Heart right ventricle (tissue), 16 donors: Measurements from ENCODE around the gene OR1L8. TPM values are rescaled to one million over a fixed set of nuclear protein-coding genes. Genes with fewer than 3 reads are reported as not detected.

ENCODE experiments used
- ATAC-seq, 8 donors: fragments of 200-7000 bp; cut with Tn5 transposase; one replicate each; pipeline ENCODE4 v1.9.1; 2020; ENCODE audit warnings: mild to moderate bottlenecking in 8 of 8, moderate library complexity in 8 of 8, moderate number of reproducible peaks in 1 of 8
- DNase-seq, 2 donors: peaks; one replicate each; pipeline ENCODE4 v3.0.0-alpha.2; 2020
- H3K27ac ChIP-seq, 10 donors: fragments of 200-600 bp; sonication (generic) in 2 of 10; one replicate each; pipeline versions ENCODE4 v1.5.0 to v1.8.0; 2020 to 2022; ENCODE audit warnings: mild to moderate bottlenecking in 3 of 10
- H3K27me3 ChIP-seq, 7 donors: fragments of 200-600 bp; one replicate each; pipeline ENCODE4 v1.8.0; 2021 to 2022; ENCODE audit warnings: mild to moderate bottlenecking in 2 of 7
- H3K36me3 ChIP-seq, 9 donors: fragments of 200-600 bp; sonication (generic) in 1 of 9; one replicate each; pipeline versions ENCODE4 v1.5.0 to v1.8.0; 2020 to 2022; ENCODE audit warnings: mild to moderate bottlenecking in 2 of 9
- H3K4me1 ChIP-seq, 9 donors: fragments of 200-600 bp; sonication (generic) in 1 of 9; one replicate each; pipeline versions ENCODE4 v1.5.0 to v1.8.0; 2020 to 2022; ENCODE audit warnings: mild to moderate bottlenecking in 4 of 9
- H3K4me3 ChIP-seq, 10 donors: fragments of 200-600 bp; sonication (generic) in 2 of 10; one replicate each; pipeline versions ENCODE4 v1.5.0 to v1.8.0; 2020 to 2022; ENCODE audit warnings: mild to moderate bottlenecking in 7 of 10, moderate library complexity in 2 of 10
- H3K9me3 ChIP-seq, 11 donors: fragments of 200-600 bp in 10 of 11; sonication (generic) in 2 of 11; one replicate each; pipeline versions ENCODE4 v1.5.0 to v1.8.0; 2013 to 2022; ENCODE audit warnings: mild to moderate bottlenecking in 2 of 11, control low read depth in 1 of 11, moderate library complexity in 1 of 11
- CTCF ChIP-seq, 9 donors: fragments of 200-600 bp; sonication (generic) in 2 of 9; IDR thresholded peaks; one replicate each; pipeline versions ENCODE4 v1.5.0 to v1.8.0; 2021 to 2022; ENCODE audit warnings: antibody characterized with exemption in 9 of 9, mild to moderate bottlenecking in 5 of 9, moderate library complexity in 1 of 9
- WGBS, 2 donors: extraction: QIAGEN DNeasy Blood & Tissue Kit; methylation state at CpG; one replicate each; pipeline ENCODE4 v1.1.7; 2013; ENCODE audit warnings: inconsistent platforms in 1 of 2; 5-methylcytosine and 5-hydroxymethylcytosine counted together
- intact Hi-C, 10 donors: fragments of 100-400 bp; cut with DNase I; formaldehyde crosslinking; loops; one replicate each; pipeline versions ENCODE4 v1.11.1 to v1.14.2; 2022
- polyA plus RNA-seq, 2 donors: library from polyadenylated mRNA; stranded (reverse); fragments of 200-250 nt; gene quantifications; one replicate each; pipeline ENCODE4 v1.2.3, GENCODE V29; 2013
- total RNA-seq, 10 donors: library from RNA; stranded (reverse); fragmentation: NEBNext Ultra II Directional in 3 of 10; extraction: Animal tissue kit (Norgen Biotek cat#: 25700) in 3 of 10; gene quantifications; one replicate each; pipeline versions ENCODE4 v1.2.1 to v1.2.4, GENCODE V29; 2021 to 2023
- donor health status: Arrhythmogenic right ventricular cardiomyopathy.
- donor health status: ischemic (EF 13 %, LVEDD 7.1; RV severe dilation, severe dysfunction).
- donor health status: healthy with polysubstance abuse.
- donor health status: DM: no; HTN: yes; CAD: no.
- donor health status: DM: no; HTN: no; CAD: no.
- donor health status: ischemic (EF 25% LVEDD 6.9; RV normal size, moderate dysfunction).
- donor health status: ischemic (EF 25% LVEDD 5.7; RV mildly dilated, moderate dysfunction).
- donor health status: healthy.
- donor health status: DM: yes; HTN: yes; CAD: no.
- donor health status: Ischemic cardiomyopathy.
- donor health status: ischemic (EF 35%, LVEDD 5.7; RV mildly dilated, moderate dysfunction).
- donor health status: nonischemic (EF 11% LVEDD 7.7; RV severe dilation, severe dysfunction).
- donor health status: DM: yes; HTN: yes; CAD: no.
- donor health status: PGD.
- donor health status: ischemic (EF 29% LVEDD 5.4; RV normal size, mild dysfunction).
- donor health status: nonischemic (EF 23%, LVEDD 6.1; RV moderate dilation, normal function).

The OR1L8 gene
- total and polyA plus RNA-seq, 12 donors, result 0.04 to 0.45 TPM; not detected in 10

- Histone ChIP-seq H3K4me1 (no peaks in the 10 kb centered on the region), H3K4me3 (no peak overlapping the region), H3K27ac (no peak overlapping the region), H3K27me3 (peaks cover 0 to 40% (median 8%) of the 10 kb centered on the region in 7 donors), H3K36me3 (no peaks in the 10 kb centered on the region), H3K9me3 (no peaks in the 10 kb centered on the region)
- DNase-seq (no peak), ATAC-seq (no peak)
- intact Hi-C loops, result no loop called here
- WGBS, 2 donors, result 53 to 63% methylated on average over 2 of the region's 2 CpGs
- TF ChIP-seq CTCF (IDR thresholded peaks at IDR 0.05), result no peak
Observed at GRCh38 chr9:122518226-122518625, 65.0 kb downstream of the OR1L8 start.

Other genes with a start within 250 kb of the OR1L8 start
- 10 to 100 TPM in 1 of 10 donors, 1 to 10 TPM in 9; 1.1 to 15.6 (median 4.0) TPM for gene PTGS1, start 212.4 kb downstream of the OR1L8 start, total RNA-seq
- gene PTGS1, start 212.4 kb downstream of the OR1L8 start, polyA plus RNA-seq, result 1 to 10 TPM in 1 of 2 donors, under 1 TPM in 1; 0.95 to 2.9 TPM
- gene OR1J1, start 105.5 kb downstream of the OR1L8 start, total RNA-seq, result not detected
- gene OR1J1, start 105.5 kb downstream of the OR1L8 start, polyA plus RNA-seq, result not detected
- under 1 TPM in 1 of 10 donors, not detected in 9; 0.30 TPM for gene OR1J2, start 72.6 kb downstream of the OR1L8 start, total RNA-seq
- gene OR1J2, start 72.6 kb downstream of the OR1L8 start, polyA plus RNA-seq, result not detected
- not detected for gene OR1J4, start 64.2 kb downstream of the OR1L8 start, total RNA-seq
- not detected for gene OR1J4, start 64.2 kb downstream of the OR1L8 start, polyA plus RNA-seq
- not detected for gene OR1N1, start 56.1 kb downstream of the OR1L8 start, total RNA-seq
- gene OR1N1, start 56.1 kb downstream of the OR1L8 start, polyA plus RNA-seq, result not detected
- gene OR1N2, start 30.3 kb downstream of the OR1L8 start, total RNA-seq, result not detected
- not detected for gene OR1N2, start 30.3 kb downstream of the OR1L8 start, polyA plus RNA-seq
- not detected for gene OR1Q1, start 31.4 kb upstream of the OR1L8 start, total RNA-seq
- not detected for gene OR1Q1, start 31.4 kb upstream of the OR1L8 start, polyA plus RNA-seq
- not detected for gene OR1B1, start 74.2 kb upstream of the OR1L8 start, total RNA-seq
- not detected for gene OR1B1, start 74.2 kb upstream of the OR1L8 start, polyA plus RNA-seq
- gene OR1L1, start 78.3 kb upstream of the OR1L8 start, total RNA-seq, result not detected
- gene OR1L1, start 78.3 kb upstream of the OR1L8 start, polyA plus RNA-seq, result not detected
- not detected for gene OR1L3, start 91.7 kb upstream of the OR1L8 start, total RNA-seq
- gene OR1L3, start 91.7 kb upstream of the OR1L8 start, polyA plus RNA-seq, result not detected
- not detected for gene OR1L4, start 140.6 kb upstream of the OR1L8 start, total RNA-seq
- not detected for gene OR1L4, start 140.6 kb upstream of the OR1L8 start, polyA plus RNA-seq
- not detected for gene OR1L6, start 158.9 kb upstream of the OR1L8 start, total RNA-seq
- not detected for gene OR1L6, start 158.9 kb upstream of the OR1L8 start, polyA plus RNA-seq
- not detected for gene OR5C1, start 205.5 kb upstream of the OR1L8 start, total RNA-seq
- not detected for gene OR5C1, start 205.5 kb upstream of the OR1L8 start, polyA plus RNA-seq
- not detected for gene OR1K1, start 216.7 kb upstream of the OR1L8 start, total RNA-seq
- not detected for gene OR1K1, start 216.7 kb upstream of the OR1L8 start, polyA plus RNA-seq
- 1 to 10 TPM; 6.7 to 9.5 (median 8.0) TPM for gene PDCL, start 245.2 kb upstream of the OR1L8 start, total RNA-seq
- 1 to 10 TPM; 3.6 to 5.4 TPM for gene PDCL, start 245.2 kb upstream of the OR1L8 start, polyA plus RNA-seq